ENCODE results near the gene LBP.

DNA sequence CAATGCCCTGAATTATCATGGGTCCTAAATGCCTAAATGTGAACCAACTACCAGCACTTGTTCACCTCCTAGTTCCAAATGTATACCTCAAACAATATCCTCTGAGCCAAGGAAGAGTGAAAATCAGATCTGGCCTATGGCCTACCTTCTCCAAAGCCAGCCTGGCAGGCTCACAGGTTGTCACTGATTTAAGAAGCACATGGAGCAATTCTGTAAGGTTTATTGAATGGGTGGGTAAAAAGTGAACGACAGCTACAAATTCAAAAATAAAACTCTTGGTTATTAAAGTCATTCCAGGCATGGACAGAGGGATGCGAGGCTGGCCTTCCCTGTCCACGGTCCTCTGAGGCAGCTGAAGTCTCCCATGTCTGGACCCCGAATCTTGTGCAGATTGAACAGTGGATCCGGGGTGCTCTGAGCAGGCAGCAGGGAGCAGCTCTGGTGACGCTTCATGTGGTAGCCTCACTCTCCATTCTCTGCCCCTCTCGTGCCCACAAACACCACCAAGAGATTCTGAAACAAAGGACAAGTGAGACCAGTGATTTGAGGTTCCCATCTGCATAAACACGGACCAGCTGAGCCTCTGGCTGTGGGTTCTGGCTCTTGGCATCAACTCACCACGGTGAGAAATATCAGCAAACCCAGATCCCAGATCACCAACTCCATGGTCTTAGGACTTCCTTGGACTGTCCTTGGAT, 74.3 kb downstream of the LBP start:
- TF ChIP-seq POLR2A (IDR thresholded peaks at IDR 0.05) = no peak
- TF ChIP-seq, protein P1, sequence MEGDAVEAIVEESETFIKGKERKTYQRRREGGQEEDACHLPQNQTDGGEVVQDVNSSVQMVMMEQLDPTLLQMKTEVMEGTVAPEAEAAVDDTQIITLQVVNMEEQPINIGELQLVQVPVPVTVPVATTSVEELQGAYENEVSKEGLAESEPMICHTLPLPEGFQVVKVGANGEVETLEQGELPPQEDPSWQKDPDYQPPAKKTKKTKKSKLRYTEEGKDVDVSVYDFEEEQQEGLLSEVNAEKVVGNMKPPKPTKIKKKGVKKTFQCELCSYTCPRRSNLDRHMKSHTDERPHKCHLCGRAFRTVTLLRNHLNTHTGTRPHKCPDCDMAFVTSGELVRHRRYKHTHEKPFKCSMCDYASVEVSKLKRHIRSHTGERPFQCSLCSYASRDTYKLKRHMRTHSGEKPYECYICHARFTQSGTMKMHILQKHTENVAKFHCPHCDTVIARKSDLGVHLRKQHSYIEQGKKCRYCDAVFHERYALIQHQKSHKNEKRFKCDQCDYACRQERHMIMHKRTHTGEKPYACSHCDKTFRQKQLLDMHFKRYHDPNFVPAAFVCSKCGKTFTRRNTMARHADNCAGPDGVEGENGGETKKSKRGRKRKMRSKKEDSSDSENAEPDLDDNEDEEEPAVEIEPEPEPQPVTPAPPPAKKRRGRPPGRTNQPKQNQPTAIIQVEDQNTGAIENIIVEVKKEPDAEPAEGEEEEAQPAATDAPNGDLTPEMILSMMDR (IDR thresholded peaks at IDR 0.05) = no peak
